C1 segment of cervical spinal cord (tissue), 14 donors: Measurements from ENCODE around the gene TROAP.
"Not testable (repeated sequence)": the region's sequence is repeated elsewhere in the genome, so short reads cannot be mapped to it uniquely, and the experiment has no call there.

Experiments
- DNase-seq, 14 donors: peaks; one replicate each; lab custom pipeline; 2025; lab: John Stamatoyannopoulos, UW

TROAP gene

GRCh38 chr12:49366652-49367380, 43.8 kb downstream of the TROAP start:
- peak in 13 of 14 donors; percentile 32 to 88 (median 76) for DNase-seq

DNA sequence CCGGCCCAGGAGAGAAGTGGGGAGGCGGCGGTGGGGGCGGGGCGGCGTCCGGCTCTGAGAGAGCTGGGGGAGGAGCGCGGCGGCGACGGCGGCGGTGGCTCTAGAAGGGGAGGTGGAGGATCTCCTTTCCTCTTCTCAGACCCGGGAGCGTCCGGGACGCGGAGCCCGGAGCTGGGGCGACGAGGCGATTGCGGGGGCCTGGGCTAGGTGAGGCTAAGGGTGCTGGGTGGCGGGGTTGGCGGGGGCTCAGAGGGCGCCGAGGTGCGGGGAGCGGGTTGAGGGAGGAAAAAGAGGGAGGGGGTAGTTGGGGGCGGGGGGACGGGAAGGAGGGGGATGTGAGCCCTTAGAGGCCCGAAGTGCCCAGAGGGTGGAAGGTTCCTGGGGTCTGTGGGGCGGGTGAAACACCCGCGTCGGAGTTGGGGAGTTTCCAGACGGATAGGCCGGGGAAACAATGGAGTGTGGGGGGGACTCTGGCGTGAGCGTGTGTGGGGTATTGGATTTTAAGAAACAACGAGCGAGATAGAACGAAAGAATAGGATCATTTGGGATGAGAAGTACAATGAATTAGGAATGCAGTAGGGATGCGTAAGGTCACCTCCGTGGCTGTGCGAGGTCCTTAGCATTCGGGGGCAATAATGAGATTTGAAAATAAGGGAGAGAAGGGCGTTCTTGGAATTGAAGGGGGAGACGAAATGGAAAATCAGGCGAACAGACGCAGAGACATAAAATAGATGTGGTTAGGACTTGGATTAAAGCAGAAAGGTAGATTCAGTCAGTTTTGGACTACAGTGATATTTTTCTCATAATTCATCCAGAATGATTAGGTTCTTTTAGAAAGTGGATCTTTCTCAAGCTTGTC, 44.6 kb downstream of the TROAP start, which contains the start of gene SPATS2:
SPATS2 (plus strand) TSS at position 82 of the 859 bp plus-strand sequence. CDS start 93,551 bp downstream, outside the sequence.
- DNase-seq: peak in 1 of 14 donors; percentile 68

DNA sequence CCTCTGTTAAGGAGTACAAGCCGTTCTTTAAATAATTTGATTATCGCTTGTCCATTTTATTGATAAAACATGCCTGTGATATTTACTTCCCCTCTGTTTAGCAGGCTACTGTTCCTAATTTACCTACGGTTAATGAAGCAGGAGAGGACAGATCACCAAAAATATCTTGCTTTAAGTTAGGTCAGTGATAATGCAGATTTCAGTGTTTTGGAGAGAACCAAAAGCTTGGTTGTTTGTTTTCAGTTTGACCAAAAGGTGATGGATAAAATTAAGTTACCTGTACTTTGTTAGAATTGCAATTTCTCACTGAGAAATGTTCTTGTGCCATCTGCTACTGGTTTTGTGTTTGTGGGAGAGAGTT, 45.2 kb downstream of the TROAP start:
- DNase-seq: peak in 1 of 14 donors; percentile 57

DNA sequence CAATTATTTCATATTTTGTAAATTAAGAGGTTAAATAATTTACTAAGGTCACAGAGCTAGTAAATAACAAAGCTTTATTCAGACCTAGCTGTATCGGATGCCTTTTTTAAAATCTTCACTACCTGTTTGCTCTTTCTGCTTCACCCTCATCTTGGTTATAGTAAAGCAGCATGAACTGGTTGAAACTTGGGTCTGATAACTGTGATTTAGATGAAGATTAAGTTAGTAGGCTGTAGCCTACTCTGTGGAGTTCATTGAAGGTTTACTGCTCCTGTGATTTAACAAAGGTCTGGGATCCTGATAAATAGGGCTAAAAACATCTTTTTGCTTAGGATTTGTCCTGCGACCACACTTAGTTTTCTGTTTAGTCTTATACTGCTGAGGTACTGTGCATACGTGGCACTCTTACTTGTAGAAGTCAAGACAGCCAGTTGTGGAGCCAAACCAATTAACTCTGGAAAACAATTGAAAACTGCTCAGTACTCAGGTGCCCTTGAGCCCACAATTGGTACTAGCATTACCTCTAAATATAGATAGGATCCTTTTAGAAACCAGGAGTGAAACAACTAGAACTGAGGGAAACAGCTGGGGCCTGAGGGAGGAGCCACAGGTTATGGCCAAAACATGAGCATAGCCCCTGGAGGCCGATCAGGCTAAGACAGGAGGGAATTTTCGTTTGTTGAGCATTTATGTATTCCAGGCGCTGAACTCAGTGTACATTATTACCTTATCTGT, 46.5 kb downstream of the TROAP start:
- DNase-seq: no peak

DNA sequence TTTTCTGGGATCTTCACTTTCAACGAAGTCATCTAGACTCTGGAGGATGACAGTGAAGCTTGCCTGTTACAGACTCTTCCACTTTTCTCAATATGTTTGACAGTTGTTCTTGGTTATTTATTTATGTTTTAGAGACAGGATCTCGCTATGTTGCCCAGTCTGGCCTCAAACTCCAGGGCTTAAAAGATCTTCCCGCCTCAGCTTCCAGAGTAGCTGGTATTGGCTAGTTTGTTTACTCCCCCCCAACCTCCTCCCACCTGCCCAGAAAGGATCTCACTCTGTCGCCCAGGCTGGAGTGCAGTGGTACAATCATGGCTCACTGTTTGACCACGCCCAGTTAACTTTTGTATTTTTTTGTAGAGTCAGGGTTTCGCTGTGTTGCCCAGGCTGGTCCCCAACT, 47.5 kb downstream of the TROAP start:
- DNase-seq: no peak

DNA sequence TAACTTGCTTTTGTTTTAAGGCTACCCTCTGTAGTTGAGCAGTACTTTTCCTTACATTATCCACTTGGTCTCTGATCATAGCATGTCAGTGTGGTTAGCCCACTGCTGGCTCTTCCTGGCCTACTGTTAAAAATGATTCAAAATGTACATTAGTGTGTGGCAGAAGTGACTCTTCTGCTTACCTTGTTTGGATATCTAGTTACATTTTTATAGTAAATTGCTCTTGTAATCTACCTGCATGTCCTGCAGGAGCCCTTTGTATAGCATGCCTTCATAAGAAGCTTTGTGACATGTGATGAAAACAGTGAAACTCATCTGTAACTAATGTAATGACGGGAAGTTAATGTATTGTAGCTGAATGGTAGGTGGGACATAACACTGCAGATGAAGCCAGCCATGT, 52.4 kb downstream of the TROAP start:
- DNase-seq: no peak

DNA sequence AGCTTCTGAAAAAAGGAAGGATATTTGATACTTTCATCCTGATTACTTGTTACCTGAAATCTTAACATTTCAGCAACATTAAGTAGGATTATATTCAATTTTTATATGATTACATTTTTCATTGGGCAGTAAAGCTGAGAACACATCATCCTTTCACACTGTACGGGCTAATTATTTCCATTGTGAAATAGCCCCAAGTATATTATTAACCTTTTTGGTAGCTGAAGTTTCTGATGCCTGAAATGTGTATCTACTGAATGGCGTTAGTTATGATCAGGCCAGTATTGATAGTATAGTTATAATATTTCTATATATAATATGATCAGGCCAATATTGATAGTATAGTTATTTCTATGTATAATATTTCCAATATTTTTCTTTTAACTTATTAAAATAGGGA, 54.3 kb downstream of the TROAP start:
- no peak for DNase-seq

DNA sequence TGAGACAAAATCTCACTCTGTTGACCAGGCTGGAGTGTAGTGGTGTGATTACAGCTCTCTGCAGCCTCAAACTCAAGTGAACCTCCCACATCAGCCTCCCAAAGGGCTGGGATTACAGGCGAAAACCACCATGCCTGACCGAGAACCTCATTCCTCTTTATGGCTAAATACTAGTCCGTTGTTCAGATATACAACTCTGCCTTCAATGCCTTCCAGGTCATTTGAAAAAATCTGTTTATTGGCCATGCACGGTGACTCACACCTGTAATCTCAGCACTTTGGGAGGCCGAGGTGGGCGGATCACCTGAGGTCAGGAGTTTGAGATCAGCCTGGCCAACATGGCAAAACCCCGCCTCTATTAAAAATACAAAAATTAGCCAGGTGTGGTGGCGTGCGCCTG, 57.1 kb downstream of the TROAP start:
- not testable (repeated sequence) for DNase-seq
